NCI-H446 treated with DMSO at 0.1 percent for 48 hours (cell line): ENCODE results near the gene TLX2.
"Not testable (repeated sequence)": the region's sequence is repeated elsewhere in the genome, so short reads cannot be mapped to it uniquely, and the experiment has no call there.

Experiments used
- DNase-seq: peaks from one replicate; lab custom pipeline; 2025; lab: John Stamatoyannopoulos, UW

TLX2 gene

DNA sequence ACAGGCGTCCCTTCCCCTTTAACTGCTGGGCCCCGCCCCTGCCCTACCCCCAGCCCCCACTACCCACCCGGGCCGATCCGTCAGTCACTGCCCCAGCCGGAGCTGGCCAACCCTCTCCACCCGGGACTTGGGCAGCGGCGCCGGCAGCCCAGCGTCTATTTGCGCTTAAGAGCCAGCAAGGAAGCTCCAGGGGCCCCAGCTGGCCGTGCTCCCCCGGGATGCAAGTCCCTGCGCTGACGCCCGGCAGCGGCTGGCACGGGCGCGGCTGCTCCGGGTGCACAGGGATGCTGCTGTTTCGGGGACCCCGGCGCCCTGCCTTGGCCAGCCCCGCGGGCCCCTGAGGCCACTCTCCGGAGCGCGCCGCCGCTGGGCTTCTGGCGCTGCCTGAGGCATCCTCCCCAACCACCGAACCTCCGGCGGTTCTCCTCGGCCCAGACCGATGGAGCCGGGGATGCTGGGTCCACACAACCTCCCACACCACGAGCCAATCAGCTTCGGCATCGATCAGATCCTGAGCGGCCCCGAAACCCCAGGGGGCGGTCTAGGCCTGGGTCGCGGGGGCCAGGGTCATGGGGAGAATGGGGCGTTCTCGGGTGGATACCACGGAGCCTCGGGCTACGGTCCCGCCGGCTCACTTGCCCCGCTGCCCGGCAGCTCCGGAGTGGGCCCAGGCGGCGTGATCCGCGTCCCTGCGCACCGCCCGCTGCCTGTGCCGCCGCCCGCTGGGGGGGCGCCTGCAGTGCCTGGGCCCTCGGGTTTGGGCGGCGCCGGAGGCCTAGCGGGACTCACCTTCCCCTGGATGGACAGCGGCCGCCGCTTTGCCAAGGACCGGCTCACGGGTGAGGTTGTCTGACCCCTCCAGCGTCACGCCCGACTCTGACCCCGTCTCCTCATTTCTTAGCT, at the start of gene TLX2:
Gene TLX2 (plus strand): TSS at position 83 of the 903 bp plus-strand sequence. CDS start 357 bp downstream, at position 440.
- DNase-seq = no peak

DNA sequence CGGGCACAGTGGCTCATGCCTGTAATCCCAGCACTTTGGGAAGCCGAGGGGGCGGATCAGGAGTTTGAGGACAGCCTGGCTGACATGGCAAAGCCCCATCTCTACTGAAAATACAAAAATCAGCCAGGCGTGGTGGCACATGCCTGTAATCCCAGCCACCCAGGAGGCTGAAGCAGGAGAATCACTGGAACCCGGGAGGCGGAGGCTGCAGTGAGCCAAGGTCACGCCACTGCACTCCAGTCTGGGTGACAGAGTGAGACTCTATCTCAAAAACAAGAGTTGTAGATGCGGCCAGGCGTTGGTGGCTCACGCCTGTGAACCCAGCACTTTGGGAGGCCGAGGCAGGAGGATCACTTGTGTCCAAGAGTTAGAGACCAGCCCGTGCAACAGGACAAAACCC, 43.5 kb upstream of the TLX2 start:
- DNase-seq = not testable (repeated sequence)

DNA sequence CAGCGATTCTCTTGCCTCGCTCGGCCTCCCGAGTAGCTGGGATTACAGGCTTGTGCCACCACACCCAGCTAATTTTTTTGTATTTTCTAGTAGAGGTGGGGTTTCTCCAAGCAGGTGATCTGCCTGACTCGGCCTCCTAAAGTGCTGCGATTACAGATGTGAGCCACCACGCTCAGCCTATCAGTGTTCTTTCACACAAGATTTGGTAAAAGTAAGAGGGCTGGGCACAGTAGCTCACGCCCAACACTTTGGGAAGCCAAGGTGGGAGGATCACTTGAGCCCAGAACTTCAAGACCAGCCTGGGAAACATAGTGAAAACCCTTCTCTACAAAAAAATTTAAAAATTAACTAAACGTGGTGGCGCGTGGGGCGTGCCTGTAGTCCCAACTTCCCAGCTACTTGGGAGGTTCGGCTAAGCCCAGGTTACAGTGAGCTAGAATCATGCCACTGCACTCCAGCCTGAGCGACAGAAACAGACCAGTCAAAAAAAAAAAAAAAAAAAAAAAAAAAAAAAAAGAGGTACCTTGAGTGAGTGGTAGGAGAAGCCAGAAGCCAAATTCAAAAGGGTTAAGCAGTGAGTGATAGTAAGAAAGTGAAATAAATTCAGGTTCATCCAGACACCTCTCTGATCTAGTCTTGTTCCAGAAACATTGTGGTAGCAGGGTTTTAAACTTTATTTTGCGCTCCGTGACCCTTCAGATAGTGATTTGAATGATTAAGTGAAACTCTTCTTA, 42.8 kb upstream of the TLX2 start:
- DNase-seq = no peak

DNA sequence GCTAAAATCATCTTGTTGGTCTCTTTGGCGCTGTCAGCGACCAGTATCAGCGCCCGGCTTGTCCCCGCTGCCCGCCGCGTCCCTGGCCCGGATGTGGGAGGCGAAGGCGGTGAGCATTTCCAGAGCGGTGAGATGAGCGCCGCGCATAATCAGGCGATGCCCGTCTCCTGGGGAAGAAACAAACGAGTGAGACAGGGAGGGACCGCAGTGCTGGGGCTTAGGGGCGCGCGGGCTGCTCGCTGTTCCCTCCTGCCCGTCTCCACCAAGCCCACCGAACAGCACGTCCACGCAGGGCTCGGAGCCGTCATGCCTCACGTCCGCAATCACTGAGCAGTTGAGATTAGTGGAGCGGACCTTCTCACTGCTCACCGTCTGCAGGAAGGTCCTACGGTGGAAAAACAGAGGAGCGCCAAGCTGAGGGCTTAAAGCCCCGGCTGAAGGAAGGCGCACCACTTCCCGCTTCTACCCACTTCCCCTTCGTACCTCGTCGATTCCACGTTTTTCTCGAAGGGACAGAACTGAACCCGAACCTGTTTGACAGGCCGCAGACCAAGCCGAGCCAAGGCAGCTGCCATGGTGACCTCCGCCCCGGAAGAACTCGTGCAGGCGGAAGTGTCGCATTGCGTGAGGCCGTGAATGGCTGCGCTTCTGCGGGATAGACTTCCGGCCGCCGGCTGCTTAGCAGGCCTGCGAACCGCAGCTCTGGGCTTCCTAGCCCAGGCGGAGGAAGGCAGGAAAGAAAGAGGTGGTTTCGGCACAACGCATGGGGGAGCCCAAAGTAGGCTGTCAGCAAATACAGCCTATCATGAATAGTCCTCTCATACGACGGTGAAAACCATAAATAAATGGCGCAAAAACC, 41.9 kb upstream of the TLX2 start, which contains the start of gene MRPL53:
Gene MRPL53 (minus strand): TSS at position 595 of the 859 bp plus-strand sequence. CDS start 20 bp downstream, at position 575.
- peak; percentile 76 for DNase-seq

DNA sequence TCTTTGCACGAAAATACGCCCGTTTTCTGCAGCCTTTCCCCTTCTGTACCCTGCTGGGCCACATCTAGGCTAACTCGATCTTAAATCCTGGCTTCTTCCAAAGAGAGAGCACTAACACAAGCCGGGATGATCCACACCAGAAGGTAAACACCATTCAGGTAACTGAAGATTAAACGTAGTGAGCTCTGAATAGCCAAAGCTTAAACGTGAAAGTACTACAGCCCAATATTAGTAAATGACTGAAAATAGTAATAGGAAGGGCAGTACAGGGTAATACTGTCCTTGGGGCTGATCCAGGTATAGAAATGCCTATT, 41.3 kb upstream of the TLX2 start:
- DNase-seq = no peak

DNA sequence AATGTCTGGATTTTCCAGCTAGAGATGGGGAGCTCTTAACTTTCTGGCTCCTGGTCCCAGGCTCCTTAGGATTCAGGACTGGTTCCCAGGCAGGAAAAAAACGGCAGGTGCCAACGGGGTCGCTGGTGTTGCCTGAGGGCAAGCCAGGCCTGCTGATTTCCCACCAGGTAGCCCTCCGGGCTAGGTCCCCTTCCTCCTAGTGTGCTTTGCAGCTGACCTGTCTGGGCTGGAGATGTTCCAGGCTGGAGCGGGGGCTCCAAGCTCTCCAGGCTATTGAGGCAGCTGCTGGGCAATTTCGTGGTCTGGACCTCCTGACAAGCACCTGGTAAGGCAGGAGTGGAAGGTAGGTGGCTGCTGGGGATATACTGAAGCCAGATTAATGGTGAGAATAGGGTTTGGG, 39.8 kb upstream of the TLX2 start:
- DNase-seq = no peak

DNA sequence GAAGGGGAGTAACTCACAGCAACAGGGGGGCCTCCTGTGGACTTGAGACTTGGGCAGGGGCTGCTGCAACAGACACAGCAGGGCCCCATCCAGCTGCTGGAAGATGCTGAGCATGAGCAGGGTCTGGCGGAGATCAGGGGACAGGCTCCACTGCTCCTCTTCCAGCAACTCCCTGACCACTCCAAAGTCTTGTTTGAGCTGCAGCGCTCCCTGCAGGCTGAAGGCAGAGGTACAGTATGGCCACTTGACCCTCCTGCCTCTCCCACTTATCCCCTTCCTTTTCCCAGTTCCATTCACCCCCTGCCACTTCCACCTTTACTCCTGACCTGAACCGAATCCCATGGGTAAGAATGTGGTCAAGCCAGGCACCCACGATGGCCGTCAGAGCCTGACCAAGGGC, 39.4 kb upstream of the TLX2 start:
- DNase-seq = no peak

DNA sequence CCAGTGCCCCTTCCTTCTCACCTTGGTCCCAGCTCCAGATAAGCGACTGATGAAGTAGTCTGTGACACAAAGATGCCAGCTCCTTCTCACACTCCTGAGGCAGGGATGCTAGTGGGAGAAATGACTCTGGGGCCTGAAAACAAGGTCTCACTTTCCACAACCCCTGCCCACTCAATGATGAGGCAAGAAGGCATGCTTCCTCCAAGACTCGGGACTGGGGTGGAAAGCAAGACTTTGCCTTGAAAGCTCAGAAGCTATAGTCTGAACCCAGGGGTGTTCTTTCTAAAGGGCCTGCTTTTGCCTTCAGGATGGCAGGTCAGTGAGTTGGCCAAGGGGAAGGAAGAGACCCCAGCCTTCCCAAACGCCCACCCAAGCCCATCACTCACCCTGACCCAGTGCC, 32.8 kb upstream of the TLX2 start:
- DNase-seq = no peak

DNA sequence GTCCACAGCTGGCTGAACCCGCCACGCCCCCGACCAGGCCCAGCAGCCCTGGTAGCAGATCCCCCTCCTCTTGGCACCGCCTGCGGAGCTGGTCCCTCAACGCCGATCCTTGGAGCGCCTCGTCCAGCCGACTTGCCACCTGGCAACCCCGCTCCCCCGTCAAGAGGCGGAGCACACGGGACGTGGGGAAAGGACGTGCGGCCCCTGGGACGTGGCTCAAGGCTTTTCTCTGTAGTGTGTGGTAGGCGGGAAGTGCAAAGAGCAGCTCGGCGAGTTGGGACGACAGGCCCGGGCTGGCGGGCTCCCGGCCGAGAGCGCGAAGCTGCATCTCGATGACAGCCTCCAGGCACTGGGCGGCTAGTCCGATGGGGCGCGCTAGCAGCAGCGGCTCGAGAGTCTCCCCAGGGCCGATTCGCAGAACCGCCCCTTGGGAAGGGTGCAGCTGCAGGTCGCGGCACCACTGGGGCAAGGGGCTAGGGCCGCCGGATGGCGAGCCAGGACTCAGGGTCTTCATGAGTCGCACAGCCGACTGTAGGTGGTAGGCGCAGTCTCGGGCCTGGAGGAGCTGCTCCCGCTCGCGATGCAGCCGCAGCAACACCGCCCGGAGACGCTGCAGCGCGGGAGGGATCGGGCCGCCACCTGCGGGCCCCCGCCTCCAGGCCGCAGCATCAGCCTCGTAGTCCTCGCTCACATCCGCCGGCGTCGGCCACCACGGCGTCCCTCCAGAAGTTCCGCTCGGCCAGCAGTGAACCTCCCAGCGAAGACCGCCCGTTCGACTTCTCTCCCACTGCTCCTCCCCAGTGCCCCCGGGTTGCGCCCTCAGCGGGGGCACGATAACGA, 32.1 kb upstream of the TLX2 start:
- no peak for DNase-seq

DNA sequence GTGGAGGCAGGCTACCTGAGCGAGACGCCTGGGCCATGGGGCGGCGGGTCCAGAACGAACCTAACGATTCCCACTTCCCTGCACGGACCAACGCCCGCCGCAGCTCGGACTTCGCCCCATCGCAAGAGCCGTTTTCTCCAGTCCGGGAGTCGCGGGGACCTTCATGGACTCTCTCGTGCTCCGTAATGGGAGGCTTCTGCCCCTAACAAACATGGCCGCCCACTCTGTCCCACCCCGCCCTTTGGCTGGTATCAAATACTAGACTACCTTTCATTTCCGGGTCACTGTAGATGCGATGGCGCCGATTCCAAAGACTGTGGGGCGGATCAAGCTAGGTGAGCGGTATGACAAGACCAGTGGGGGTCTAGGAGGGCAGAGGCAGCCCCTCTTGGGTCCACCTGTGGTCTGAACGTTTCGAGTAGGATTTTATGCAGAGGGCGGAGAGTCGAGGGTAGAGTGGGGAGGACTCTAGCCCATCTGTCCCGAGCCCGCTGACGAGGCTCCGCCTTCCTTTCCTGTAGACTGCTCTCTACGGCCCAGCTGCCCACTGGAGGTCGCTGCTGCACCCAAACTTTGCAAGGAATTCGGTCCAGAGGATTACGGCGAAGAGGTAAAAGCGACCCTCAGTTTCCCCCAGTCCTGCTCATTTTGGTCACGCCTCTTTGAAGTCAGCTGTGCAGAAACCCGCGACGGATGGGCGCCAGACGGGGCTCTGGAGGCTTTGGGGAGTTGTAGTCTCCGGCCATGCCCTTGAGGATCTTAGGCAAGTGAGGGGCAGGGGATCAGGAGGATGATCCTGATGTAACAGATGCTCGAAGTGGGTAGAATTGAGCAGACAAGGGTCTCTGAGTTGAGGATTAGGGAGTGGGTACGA, 31.2 kb upstream of the TLX2 start, which contains the start of the genes CCDC142 and TTC31:
Gene CCDC142 (minus strand): TSS at position 198 of the 874 bp plus-strand sequence. CDS start 161 bp downstream, at position 37.
Gene TTC31 (plus strand): TSS at position 281 of the 874 bp plus-strand sequence. CDS start 15 bp downstream, at position 296.
- DNase-seq = peak; percentile 80

DNA sequence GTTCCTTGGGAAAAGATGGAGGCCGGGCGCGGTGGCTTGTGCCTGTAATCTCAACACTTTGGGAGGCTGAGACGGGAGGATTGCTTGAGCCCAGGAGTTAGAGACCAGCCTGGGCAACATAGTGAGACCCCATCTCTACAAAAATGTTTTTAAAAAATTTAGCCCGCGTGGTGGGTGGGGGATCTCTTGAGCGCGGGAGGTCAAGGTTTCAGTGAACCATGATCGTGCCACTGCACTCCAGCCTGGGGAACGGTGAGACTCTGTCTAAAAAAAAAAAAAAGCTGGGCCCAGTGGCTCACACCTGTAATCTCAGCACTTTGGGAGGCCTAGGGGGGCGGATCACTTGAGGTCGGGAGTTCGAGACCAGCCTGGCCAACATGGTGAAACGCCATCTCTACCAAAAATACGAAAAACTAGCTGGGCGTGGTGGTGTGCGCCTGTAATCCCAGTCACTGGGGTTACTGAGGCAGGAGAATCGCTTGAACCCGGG, 30.5 kb upstream of the TLX2 start:
- not testable (repeated sequence) for DNase-seq

DNA sequence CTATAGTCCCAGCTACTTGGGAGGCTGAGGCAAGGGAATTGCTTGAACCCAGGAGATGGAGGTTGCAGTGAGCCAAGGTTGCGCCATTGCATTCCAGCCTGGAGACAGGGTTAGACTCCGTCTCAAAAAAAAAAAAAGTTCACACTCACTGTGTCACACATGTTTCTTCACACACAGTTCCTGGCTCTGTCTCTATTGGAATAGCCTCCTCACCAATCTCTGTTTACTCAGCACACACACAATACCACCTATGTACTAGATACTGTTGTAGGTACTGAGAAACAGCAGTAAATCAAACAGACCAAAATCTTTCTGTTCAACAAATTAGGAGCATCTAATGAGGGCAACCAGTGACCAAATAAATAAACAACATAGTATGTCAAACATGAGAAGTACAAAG, 28.1 kb upstream of the TLX2 start:
- no peak for DNase-seq

DNA sequence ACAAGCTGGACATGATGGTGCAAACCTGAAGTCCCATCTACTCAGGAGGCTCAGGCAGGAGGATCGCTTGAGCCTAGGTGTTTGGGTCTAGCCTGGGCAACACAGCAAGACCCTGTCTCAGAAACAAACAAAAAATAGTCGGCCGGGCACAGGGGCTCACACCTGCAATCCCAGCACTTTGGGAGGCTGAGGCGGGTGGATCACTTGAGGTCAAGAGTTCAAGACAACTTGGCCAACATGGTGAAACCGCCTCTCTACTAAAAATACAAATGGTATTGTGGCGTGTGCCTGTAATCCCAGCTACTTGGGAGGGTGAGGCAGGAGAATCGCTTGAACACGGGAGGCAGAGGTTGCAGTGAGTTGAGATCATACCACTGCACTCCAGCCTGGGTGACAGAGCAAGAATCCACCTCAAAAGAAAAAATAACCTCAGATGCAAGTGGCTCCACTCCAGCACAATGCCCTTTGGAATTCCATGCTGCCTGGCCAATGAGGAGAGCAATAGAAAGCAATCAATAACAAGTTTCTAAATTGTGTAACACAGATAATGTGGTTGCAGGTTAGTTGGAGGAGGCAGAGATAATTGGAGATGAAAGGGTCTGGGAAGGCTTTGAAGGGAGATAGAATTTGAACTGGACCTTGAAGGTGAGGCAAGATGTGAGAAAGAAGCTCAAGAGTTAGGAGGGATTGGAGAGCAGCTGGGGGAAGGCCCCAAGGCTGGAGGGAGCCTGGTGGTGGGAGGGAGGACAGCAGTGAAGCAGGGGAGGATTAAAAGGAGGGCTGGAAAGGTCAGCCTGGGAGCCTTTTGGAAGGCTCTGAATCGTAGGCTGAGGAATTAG, 25.4 kb upstream of the TLX2 start:
- no peak for DNase-seq

DNA sequence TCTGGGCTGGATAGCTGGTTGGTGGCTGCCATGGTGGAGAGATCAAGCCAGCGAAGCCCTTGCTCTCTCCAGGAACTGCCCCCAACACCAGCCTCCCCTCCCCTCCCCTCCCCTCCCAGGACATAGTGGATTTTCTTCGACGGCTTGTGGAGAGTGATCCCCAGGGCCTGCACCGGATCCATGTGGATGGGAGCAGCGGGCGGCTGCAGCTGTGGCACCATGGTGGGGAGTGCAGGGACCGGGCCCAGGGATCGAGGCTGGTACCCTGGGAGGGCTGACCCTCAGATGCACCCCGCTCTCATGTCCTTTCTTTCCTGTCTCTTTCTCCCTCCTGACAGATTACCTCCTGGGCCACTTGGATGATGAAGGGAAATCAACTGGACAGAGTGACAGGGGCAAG, 24.3 kb upstream of the TLX2 start:
- no peak for DNase-seq

DNA sequence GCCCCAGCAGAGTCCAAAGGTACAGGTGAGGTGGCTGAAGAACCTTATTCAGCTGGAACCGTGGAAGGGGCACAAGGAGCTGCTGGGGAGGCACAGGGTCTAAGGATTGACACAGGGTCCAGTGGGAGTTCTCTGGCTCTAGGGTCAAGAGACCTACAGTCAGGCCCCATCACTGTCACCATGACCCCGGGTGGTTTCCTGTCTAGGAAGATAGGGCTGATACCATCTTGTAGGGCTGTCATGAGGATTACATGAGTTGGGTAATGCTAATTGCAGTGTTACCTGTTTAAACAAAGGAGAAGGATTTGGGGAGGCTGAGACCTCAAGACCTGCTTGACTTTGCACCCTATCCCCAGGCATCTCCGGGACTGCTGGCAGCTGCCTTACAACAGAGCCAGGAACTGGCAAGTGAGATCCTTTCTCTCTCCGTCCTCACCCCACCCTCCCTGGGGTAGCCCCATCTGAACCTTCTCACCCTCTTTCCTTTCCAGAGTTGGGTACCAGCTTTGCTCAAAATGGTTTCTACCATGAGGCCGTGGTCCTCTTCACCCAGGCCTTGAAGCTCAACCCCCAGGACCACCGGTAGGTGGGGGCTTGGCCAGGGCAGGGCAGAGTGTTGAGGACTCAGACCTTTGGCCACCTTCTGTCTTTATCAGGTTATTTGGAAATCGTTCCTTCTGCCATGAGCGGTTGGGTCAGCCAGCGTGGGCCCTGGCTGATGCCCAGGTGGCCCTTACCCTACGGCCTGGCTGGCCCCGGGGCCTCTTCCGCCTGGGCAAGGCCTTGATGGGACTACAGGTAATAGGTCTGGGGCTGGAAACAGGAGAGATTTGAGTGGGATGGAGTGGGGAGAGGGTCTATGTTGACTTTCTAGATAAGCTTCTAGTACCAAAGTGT, 22.4 kb upstream of the TLX2 start:
- DNase-seq = no peak

DNA sequence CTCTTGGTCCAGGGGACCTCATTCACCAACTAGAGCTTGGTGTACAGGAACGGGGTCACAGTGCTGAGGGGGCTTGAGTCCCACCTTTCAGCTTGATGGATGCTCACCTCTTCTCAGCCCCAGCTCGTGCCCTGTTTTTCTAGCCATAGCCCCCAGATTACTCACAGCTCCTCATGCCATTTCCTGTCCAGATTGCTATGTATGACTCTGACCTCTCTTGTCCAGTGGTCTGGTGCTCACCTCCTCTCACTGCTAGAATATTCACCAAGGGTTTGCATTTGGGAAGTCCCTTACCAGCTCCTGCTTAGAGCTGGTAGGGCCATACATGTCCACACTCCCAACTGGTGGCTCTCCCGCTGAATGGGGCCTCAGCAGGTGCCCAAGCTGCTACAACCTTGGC, 20.7 kb upstream of the TLX2 start:
- DNase-seq = no peak

DNA sequence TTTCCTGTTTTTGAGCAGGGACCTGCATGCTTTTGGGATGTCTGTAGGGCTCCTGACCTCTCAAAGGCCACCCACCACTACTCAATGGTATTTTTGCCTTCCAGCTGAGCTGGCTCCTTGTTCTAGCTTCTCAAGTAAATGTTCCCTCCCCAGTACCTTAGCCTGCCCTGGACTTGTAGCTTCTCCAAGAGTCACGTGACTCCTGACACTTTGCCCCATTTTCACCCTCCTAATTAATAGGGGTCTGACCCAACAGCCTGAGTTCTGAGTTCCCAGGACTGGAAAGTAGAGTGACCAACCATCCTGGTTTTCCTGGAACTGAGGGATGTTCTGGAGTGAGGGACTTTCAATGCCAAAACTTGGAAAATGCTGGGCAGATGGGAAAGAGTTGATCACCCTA, 18.8 kb upstream of the TLX2 start:
- no peak for DNase-seq
